K562 (cell line): ENCODE results near the gene EHBP1L1. TPM values are rescaled to one million over a fixed set of nuclear protein-coding genes. Genes with fewer than 3 reads are reported as not detected.

ENCODE experiments used
- GTF2F1 ChIP-seq: IDR thresholded peaks from 2 replicates; pipeline ENCODE4 v1.6.1; 2011; ENCODE audit warnings: low read depth, low read length, improper control_type of control experiment
- ZNF184 ChIP-seq: sonication (generic); formaldehyde crosslinking; IDR thresholded peaks from 2 replicates; pipeline ENCODE4 v1.5.0; 2020; ENCODE audit warnings: missing genetic modification reagents
- ZNF507 ChIP-seq: conservative IDR thresholded peaks from 2 replicates; pipeline ENCODE4 v1.6.1; 2017; ENCODE audit warnings: missing genetic modification characterization, missing compliant biosample characterization
- polyA plus RNA-seq, 8 experiments: library from polyadenylated mRNA; depleted of rRNA in 4 of 8; stranded (reverse) in 5 of 8; unstranded in 3 of 8; fragments of >200 nt; fragmentation: Nextera tagmentation in 2 of 8; fragmentation: Illumina TruSeq in 1 of 8; extraction: Ambion mirVana in 2 of 8; extraction: Trizol in 1 of 8; gene quantifications; 2 replicates each; pipeline versions ENCODE4 v1.2.1 to v1.2.3, GENCODE V29; 2011 to 2014; ENCODE audit warnings: inconsistent platforms in 1 of 8, missing spikeins in 1 of 8
- total RNA-seq, 7 experiments: library from RNA; depleted of rRNA in 6 of 7; stranded (reverse); fragments of >200 nt in 6 of 7; fragmentation: Illumina TruSeq in 2 of 7; extraction: Trizol in 2 of 7; gene quantifications; 2 replicates each; pipeline versions ENCODE4 v1.2.1 to v1.2.3, GENCODE V29; 2011 to 2021; ENCODE audit warnings: low replicate concordance in 1 of 7
- TF ChIP-seq, protein P1 (sequence below): fragments of 250-450 bp; sonication (Bioruptor Pico); IDR thresholded peaks from 2 replicates; pipeline ENCODE4 v1.4.0; 2020; ENCODE audit warnings: mild to moderate bottlenecking, moderate library complexity
- TF ChIP-seq, protein P2 (sequence below): sonication (generic); formaldehyde crosslinking; IDR thresholded peaks from 2 replicates; pipeline ENCODE4 v1.8.1; 2022; ENCODE audit warnings: missing genetic modification reagents
- TF ChIP-seq, protein P3 (sequence below): fragments of 250-450 bp; sonication (Bioruptor Pico); IDR thresholded peaks from 2 replicates; pipeline ENCODE4 v1.8.0; 2022; ENCODE audit warnings: inconsistent platforms, mild to moderate bottlenecking, moderate library complexity, borderline replicate concordance
- TF ChIP-seq, protein P4 (sequence below), 2 experiments: fragments of 450-650 bp; formaldehyde crosslinking in 1 of 2; IDR thresholded peaks; 2 replicates each; pipeline versions ENCODE4 v1.4.0 to v1.6.1; 2014 to 2020; ENCODE audit warnings: mild to moderate bottlenecking in 2 of 2, borderline replicate concordance in 1 of 2, low read depth in 1 of 2

Gene EHBP1L1
- total and polyA plus RNA-seq, 9 of the 15 experiments (the other 6 are each of a cell fraction or from before 2014, with no cell fraction given), result 0.03 to 87.1 (median 26.3) TPM

DNA sequence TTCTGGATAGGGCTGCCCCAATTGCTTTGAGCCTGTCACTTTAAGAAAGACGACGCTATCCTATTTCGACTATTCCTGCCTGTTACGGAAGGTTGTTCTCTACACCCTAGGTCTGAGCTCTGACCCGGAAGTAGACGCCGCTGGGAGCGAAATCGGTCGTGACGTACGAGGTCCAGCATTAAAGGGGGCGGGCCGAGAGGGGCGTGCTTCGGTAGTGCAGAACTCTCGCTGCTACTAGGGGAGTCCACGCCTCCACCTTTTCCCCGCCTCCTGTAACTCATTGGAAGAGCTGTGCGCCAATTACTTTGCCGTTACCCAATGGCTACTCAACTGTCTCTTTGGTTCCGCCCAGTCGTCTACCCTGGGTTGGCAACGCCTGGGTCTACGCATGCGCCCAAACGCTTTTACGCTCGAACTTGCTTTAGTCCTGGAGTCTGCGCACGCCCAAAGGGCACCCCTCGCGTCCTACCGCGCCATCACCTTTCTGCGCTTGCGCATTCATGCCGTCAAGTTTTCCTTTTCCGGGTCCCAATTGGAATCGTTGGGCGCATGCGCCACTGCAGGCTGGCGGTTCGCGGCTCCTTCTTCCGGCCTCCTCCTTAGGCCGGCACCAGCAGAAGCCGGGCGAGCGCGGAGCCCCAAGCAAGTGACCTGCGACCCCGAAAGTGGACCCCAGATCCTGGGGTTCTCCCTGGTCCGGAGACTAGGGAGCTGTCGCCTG, 39.5 kb downstream of the EHBP1L1 start, which contains the start of gene PCNX3 (continued):
- TF ChIP-seq, protein P1, sequence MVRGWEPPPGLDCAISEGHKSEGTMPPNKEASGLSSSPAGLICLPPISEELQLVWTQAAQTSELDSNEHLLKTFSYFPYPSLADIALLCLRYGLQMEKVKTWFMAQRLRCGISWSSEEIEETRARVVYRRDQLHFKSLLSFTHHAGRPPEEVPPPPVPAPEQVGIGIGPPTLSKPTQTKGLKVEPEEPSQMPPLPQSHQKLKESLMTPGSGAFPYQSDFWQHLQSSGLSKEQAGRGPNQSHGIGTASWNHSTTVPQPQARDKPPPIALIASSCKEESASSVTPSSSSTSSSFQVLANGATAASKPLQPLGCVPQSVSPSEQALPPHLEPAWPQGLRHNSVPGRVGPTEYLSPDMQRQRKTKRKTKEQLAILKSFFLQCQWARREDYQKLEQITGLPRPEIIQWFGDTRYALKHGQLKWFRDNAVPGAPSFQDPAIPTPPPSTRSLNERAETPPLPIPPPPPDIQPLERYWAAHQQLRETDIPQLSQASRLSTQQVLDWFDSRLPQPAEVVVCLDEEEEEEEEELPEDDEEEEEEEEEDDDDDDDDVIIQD, result no peak
- TF ChIP-seq GTF2F1 (no peak), ZNF507 (tag) (no peak), ZNF184 (no peak)
- TF ChIP-seq, protein P2, sequence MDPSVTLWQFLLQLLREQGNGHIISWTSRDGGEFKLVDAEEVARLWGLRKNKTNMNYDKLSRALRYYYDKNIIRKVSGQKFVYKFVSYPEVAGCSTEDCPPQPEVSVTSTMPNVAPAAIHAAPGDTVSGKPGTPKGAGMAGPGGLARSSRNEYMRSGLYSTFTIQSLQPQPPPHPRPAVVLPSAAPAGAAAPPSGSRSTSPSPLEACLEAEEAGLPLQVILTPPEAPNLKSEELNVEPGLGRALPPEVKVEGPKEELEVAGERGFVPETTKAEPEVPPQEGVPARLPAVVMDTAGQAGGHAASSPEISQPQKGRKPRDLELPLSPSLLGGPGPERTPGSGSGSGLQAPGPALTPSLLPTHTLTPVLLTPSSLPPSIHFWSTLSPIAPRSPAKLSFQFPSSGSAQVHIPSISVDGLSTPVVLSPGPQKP (CRISPR knock-in tag), result no peak
- TF ChIP-seq, protein P3, sequence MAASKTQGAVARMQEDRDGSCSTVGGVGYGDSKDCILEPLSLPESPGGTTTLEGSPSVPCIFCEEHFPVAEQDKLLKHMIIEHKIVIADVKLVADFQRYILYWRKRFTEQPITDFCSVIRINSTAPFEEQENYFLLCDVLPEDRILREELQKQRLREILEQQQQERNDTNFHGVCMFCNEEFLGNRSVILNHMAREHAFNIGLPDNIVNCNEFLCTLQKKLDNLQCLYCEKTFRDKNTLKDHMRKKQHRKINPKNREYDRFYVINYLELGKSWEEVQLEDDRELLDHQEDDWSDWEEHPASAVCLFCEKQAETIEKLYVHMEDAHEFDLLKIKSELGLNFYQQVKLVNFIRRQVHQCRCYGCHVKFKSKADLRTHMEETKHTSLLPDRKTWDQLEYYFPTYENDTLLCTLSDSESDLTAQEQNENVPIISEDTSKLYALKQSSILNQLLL (CRISPR knock-in tag), result no peak
- TF ChIP-seq, protein P4, sequence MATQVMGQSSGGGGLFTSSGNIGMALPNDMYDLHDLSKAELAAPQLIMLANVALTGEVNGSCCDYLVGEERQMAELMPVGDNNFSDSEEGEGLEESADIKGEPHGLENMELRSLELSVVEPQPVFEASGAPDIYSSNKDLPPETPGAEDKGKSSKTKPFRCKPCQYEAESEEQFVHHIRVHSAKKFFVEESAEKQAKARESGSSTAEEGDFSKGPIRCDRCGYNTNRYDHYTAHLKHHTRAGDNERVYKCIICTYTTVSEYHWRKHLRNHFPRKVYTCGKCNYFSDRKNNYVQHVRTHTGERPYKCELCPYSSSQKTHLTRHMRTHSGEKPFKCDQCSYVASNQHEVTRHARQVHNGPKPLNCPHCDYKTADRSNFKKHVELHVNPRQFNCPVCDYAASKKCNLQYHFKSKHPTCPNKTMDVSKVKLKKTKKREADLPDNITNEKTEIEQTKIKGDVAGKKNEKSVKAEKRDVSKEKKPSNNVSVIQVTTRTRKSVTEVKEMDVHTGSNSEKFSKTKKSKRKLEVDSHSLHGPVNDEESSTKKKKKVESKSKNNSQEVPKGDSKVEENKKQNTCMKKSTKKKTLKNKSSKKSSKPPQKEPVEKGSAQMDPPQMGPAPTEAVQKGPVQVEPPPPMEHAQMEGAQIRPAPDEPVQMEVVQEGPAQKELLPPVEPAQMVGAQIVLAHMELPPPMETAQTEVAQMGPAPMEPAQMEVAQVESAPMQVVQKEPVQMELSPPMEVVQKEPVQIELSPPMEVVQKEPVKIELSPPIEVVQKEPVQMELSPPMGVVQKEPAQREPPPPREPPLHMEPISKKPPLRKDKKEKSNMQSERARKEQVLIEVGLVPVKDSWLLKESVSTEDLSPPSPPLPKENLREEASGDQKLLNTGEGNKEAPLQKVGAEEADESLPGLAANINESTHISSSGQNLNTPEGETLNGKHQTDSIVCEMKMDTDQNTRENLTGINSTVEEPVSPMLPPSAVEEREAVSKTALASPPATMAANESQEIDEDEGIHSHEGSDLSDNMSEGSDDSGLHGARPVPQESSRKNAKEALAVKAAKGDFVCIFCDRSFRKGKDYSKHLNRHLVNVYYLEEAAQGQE (IDR thresholded peaks at IDR 0.05; ENCODE audit: borderline replicate concordance), result peak; percentile 98
- TF ChIP-seq, protein P4 (CRISPR knock-in tag; IDR thresholded peaks at IDR 0.05; ENCODE audit: low read depth), result no peak
- TF ChIP-seq, all 486 proteins: peak for 109
